Fibroblast of skin of left biceps (primary cell): Measurements from ENCODE around the gene RCC1.
"Not testable (repeated sequence)": the region's sequence is repeated elsewhere in the genome, so short reads cannot be mapped to it uniquely, and the experiment has no call there.

Experiments
- DNase-seq, 2 experiments: peaks; one replicate each; pipeline ENCODE4 v3.0.0-alpha.2; 2013; ENCODE audit warnings: low read depth in 2 of 2

Gene RCC1

GRCh38 chr1:28510970-28511440 is 5.2 kb downstream of the RCC1 start:
- no peak for DNase-seq

GRCh38 chr1:28512058-28512611 is 6.3 kb downstream of the RCC1 start:
- DNase-seq = no peak

- not testable (repeated sequence) for DNase-seq
Measured at GRCh38 chr1:28514445-28514933, 8.6 kb downstream of the RCC1 start.

GRCh38 chr1:28516518-28516956 is 10.7 kb downstream of the RCC1 start:
- no peak for DNase-seq

GRCh38 chr1:28517649-28517999 is 11.8 kb downstream of the RCC1 start:
- no peak for DNase-seq

GRCh38 chr1:28518000-28518744 is 12.3 kb downstream of the RCC1 start:
- DNase-seq = peak; percentile 66 to 67

GRCh38 chr1:28518745-28519341 is 13.0 kb downstream of the RCC1 start:
- DNase-seq = no peak

GRCh38 chr1:28519946-28520725 is 14.3 kb downstream of the RCC1 start:
- no peak for DNase-seq

GRCh38 chr1:28520796-28521195 is 15.0 kb downstream of the RCC1 start:
- not testable (repeated sequence) for DNase-seq

GRCh38 chr1:28521502-28522164 is 15.8 kb downstream of the RCC1 start:
- no peak for DNase-seq

GRCh38 chr1:28522537-28522936 is 16.7 kb downstream of the RCC1 start:
- DNase-seq = not testable (repeated sequence)

GRCh38 chr1:28525002-28525642 is 19.3 kb downstream of the RCC1 start:
- not testable (repeated sequence) for DNase-seq

- DNase-seq = no peak
Measured at GRCh38 chr1:28526886-28527285, 21.0 kb downstream of the RCC1 start.

- DNase-seq = no peak
Measured at GRCh38 chr1:28530456-28530855, 24.6 kb downstream of the RCC1 start.

- DNase-seq = no peak
Measured at GRCh38 chr1:28534671-28535070, 28.8 kb downstream of the RCC1 start.

GRCh38 chr1:28535180-28535579 is 29.3 kb downstream of the RCC1 start:
- DNase-seq = no peak

GRCh38 chr1:28537457-28538199 is 31.8 kb downstream of the RCC1 start:
- DNase-seq = no peak

GRCh38 chr1:28538286-28538685 is 32.4 kb downstream of the RCC1 start:
- no peak for DNase-seq

GRCh38 chr1:28540651-28541050 is 34.8 kb downstream of the RCC1 start:
- DNase-seq = no peak

GRCh38 chr1:28541414-28542015 is 35.7 kb downstream of the RCC1 start:
- not testable (repeated sequence) for DNase-seq
